Measurements from ENCODE around the gene RBMS3. TPM values are rescaled to one million over a fixed set of nuclear protein-coding genes. Genes with fewer than 3 reads are reported as not detected.

Gene RBMS3
- total RNA-seq, 6 donors from 2014 or later, result 39.8 to 102 (median 57.2) TPM

DNA sequence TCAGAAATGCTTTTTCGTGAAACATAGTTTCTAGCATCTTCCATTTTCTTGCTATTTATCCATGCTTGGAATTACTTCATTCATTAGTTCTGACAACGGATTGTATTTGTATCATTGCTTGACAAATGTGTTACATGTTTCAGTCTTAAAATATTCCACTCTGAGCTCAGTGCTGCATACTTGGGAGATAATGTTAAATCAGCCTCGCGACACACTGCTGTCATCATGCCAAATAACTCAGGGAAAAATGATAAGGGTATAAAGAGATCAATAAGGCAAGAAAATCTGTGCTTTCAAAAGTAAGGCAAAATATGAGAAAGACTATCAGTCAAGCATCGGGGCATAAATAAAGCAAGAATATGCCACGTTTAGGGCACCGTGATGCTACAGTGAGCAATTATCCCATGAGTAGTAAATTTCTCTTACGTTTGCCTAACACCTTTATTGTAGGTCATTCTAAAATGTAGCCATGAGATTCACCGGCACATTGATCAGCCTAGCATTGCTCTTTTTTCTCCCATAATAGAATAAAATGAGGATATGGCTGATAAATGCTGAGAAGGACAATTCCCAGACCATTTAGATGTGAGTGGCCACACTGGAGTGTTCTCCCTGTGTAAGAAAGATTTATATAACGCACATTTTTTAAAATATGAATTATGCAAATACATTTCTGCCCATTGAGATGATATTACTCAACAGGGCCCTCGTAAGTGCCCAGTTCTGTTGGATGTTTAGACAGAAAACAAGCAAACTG lies 133.8 kb downstream of the RBMS3 start:
- Histone ChIP-seq H3K27me3 (no peaks in the 10 kb centered on the region), H3K36me3 (no peaks in the 10 kb centered on the region), H3K27ac (no peak overlapping the region), H3K4me3 (no peak overlapping the region), H3K9me3 (no peaks in the 10 kb centered on the region), H3K4me1 (peaks cover 0 to 12% (median 6%) of the 10 kb centered on the region in 4 donors)
- no peak for ATAC-seq (ENCODE audit: low FRiP score in 2 of 2)
- DNase-seq, result no peak
- 66 to 81% methylated on average over 11 of the region's 11 CpGs for WGBS, 2 donors
- TF ChIP-seq POLR2AphosphoS5 (IDR thresholded peaks at IDR 0.05), result no peak
- TF ChIP-seq POLR2A (IDR thresholded peaks at IDR 0.05), result no peak
- no peak for TF ChIP-seq EP300 (IDR thresholded peaks at IDR 0.05)
- TF ChIP-seq, protein P1, sequence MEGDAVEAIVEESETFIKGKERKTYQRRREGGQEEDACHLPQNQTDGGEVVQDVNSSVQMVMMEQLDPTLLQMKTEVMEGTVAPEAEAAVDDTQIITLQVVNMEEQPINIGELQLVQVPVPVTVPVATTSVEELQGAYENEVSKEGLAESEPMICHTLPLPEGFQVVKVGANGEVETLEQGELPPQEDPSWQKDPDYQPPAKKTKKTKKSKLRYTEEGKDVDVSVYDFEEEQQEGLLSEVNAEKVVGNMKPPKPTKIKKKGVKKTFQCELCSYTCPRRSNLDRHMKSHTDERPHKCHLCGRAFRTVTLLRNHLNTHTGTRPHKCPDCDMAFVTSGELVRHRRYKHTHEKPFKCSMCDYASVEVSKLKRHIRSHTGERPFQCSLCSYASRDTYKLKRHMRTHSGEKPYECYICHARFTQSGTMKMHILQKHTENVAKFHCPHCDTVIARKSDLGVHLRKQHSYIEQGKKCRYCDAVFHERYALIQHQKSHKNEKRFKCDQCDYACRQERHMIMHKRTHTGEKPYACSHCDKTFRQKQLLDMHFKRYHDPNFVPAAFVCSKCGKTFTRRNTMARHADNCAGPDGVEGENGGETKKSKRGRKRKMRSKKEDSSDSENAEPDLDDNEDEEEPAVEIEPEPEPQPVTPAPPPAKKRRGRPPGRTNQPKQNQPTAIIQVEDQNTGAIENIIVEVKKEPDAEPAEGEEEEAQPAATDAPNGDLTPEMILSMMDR (IDR thresholded peaks at IDR 0.05), result no peak

DNA sequence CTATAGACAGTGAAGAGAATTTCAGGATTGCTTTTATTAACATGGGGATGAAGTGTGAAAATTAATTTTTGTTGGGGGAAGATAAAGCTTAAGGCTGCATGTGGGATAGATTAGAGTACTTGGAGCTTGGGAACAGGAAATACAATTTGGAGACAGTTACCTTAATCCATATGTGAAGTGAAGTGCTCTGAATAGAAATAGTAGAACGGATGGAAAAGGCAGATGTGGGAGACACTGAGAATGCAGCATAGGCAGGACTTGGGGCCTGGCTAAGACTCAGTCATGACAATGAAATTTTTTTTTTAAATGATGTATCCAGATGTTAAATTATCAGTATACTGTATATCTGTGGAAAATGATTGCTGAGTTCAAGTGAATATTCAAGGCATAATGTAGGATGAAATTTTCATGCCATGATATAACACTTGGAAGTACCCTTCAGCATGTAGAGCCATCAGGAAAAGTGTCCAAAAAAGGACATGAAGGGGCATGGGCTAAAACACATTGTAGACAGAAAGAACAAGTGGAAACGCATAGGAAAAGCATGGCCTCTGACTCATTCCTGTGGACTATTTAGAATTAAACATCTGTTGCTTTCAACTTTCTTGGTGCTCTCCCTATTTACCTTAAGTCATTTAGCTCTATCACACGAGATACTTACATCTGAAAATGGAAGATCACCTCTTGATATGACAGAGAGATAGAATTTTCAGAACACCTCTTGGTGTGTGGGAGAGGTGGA lies 134.8 kb downstream of the RBMS3 start:
- no peaks in the 10 kb centered on the region for H3K27me3 ChIP-seq
- peaks cover 0 to 10% (median 6%) of the 10 kb centered on the region in 4 donors for H3K4me1 ChIP-seq
- H3K27ac ChIP-seq, result no peak overlapping the region
- 82 to 88% methylated on average over 3 of the region's 3 CpGs for WGBS, 2 donors
- DNase-seq (no peak), ATAC-seq (ENCODE audit: low FRiP score in 2 of 2) (no peak)
- TF ChIP-seq, protein P1 (IDR thresholded peaks at IDR 0.05), result no peak
- TF ChIP-seq POLR2AphosphoS5 (IDR thresholded peaks at IDR 0.05) (no peak), EP300 (IDR thresholded peaks at IDR 0.05) (no peak), POLR2A (IDR thresholded peaks at IDR 0.05) (no peak)
- H3K36me3 ChIP-seq, result no peaks in the 10 kb centered on the region
- no peak overlapping the region for H3K4me3 ChIP-seq
- no peaks in the 10 kb centered on the region for H3K9me3 ChIP-seq

DNA sequence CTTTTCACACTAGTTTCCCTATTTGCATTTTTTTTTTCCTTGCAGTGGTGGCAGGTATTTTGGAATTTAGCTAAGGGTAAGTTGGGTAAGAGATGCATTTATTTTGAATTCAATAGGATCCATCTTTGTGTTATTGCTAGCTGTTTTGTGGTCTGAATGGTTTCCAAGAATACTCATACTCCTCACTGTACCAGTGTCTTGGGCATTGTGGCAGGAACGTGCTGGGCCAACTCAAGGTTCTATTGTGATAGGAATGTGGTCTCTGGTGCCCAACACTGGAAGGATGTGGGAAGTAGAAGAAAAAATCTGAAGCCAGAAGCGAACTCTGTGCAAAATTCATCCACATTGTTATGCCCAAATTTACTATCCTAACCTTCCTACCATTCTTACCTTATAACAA lies 135.6 kb downstream of the RBMS3 start:
- Histone ChIP-seq H3K27me3 (no peaks in the 10 kb centered on the region), H3K27ac (no peak overlapping the region), H3K36me3 (no peaks in the 10 kb centered on the region), H3K9me3 (no peaks in the 10 kb centered on the region), H3K4me3 (no peak overlapping the region), H3K4me1 (peaks cover 0 to 10% (median 6%) of the 10 kb centered on the region in 4 donors)
- TF ChIP-seq POLR2AphosphoS5 (IDR thresholded peaks at IDR 0.05), result no peak
- no peak for TF ChIP-seq POLR2A (IDR thresholded peaks at IDR 0.05)
- TF ChIP-seq, protein P1 (IDR thresholded peaks at IDR 0.05), result no peak
- TF ChIP-seq EP300 (IDR thresholded peaks at IDR 0.05), result no peak
- 74% methylated on average over 2 of the region's 2 CpGs for WGBS, 2 donors
- ATAC-seq (ENCODE audit: low FRiP score in 2 of 2) (no peak), DNase-seq (no peak)

DNA sequence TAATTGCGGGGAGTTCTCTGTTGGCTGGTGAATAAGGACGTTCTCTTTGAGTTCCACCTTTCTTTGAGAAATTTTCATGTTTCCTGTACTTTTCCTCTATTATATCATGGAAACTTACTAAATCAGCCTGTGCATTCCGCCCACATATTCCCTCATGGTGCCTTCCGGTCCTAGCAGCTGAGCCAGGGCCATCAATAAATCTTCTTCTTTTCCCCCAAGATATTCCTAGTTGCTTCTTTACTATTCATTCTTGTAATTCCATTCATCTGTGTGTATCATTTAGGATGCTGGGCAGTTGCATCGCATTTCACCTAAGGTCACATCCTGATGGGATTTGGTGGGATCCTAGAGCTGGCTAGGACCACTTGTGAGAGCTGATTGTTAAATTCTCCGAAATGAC lies 139.2 kb downstream of the RBMS3 start:
- H3K27ac ChIP-seq, result no peak overlapping the region
- no peak for DNase-seq
- no peaks in the 10 kb centered on the region for H3K36me3 ChIP-seq
- no peak overlapping the region for H3K4me3 ChIP-seq
- peaks cover 0 to 7% (median 2%) of the 10 kb centered on the region in 4 donors for H3K4me1 ChIP-seq
- 90 to 93% methylated on average over 6 of the region's 6 CpGs for WGBS, 2 donors
- TF ChIP-seq POLR2A (IDR thresholded peaks at IDR 0.05) (no peak), EP300 (IDR thresholded peaks at IDR 0.05) (no peak), POLR2AphosphoS5 (IDR thresholded peaks at IDR 0.05) (no peak)
- TF ChIP-seq, protein P1 (IDR thresholded peaks at IDR 0.05), result no peak
- H3K9me3 ChIP-seq, result no peaks in the 10 kb centered on the region
- ATAC-seq (ENCODE audit: low FRiP score in 2 of 2), result peak in 1 of 2 donors; percentile 41
- no peaks in the 10 kb centered on the region for H3K27me3 ChIP-seq

Data from upper lobe of left lung (tissue), 6 donors.